Stimulated activated CD8-positive, alpha-beta memory T cell treated with anti-CD3 and anti-CD28 coated beads, Interleukin-4, amount 100 ng/mL, for 4 hours (primary cell): ENCODE results near the gene ZDHHC8.

Experiments
- DNase-seq, 2 donors: peaks; one replicate each; pipeline ENCODE4 v3.0.0-alpha.2; 2020; ENCODE audit warnings: low read depth in 2 of 2, low spot score in 1 of 2

The ZDHHC8 gene

GRCh38 chr22:20142711-20143621, 11.4 kb downstream of the ZDHHC8 start:
- no peak for DNase-seq

DNA sequence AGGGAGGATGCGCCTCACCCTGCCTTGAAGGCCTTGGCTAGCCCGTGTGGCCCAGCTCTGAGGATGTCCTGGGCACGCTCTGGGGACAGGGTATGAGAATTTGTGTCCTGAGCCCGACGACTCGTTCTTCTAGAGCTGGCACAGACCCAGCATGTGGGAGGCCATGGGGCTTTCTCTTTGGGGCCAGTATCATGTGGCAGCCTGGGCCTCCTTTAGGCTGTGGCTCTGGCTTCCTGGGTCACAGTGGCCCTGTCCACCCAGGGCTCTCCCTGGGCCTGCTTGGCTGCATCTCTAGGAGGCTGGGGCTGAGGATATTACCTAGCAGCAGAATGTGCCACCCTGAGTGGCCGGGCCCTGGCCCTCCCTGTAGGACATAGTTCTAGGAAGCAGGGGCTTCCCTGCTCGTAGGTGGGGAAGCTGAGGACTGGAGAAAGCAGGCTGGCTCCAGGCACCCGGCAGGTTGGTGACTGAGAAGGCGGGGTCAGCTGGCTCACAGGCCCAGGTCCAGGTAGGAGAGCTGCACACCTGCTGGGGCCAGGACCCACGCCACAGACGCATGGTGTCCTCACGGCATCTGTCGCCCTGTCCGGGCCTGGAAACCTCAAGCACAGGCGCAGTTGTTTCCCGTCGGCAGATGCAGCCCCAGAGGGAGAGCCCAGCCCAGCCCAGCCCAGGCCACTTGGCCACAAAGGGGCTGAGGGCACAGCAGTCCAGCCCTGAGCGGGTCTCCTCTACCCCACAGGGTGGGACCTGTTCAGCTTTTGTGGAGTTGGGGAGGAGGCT, 12.5 kb downstream of the ZDHHC8 start:
- no peak for DNase-seq

DNA sequence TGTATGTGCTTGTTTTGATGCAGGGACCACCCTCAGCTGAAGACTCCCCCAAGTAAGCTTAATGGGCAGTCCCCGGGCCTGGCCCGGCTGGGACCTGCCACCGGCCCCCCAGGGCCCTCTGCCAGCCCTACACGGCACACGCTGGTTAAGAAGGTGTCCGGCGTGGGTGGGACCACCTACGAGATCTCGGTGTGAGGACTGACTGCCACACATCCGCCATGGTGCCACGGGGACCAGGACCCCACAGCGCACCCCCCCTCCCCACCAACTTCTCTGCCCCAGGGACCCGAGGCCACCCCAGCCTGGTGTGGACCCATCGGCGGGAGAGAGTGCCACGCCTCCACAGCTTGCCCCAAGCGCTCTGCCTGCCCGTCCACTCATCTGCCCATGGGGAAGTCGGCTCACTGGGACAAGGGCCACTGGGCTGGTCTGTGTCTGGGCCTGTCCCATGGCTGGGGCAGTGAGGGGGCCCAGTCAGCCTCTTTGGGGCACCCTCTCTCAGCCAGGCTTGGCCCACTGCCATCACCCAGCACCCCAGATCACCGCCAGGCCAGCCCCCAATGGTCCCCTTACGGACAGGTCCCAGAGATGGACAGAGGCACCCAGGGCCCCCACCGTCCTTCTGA, 13.7 kb downstream of the ZDHHC8 start:
- no peak for DNase-seq

DNA sequence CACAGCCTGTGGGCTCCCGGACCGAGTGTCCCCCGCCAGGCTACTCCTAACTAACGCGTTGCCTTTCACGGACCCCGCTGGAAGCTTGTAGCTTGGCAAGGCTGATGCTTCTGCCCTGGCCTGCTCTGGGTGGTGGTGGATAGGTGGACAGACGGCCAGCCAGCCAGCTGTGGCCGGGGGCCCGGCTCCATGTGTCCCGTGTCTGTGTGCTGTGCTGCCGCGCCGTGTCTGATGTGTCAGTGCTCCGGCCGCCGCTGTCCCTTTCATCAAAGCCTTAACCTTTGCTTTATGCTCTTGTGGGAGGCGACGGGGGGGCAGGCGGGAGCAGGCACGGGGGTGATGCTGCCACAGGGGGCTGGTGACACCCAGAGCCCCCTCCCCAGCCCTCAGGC, 14.2 kb downstream of the ZDHHC8 start:
- DNase-seq, result no peak

- DNase-seq, result no peak
Measured at GRCh38 chr22:20146777-20147176, 15.2 kb downstream of the ZDHHC8 start.

DNA sequence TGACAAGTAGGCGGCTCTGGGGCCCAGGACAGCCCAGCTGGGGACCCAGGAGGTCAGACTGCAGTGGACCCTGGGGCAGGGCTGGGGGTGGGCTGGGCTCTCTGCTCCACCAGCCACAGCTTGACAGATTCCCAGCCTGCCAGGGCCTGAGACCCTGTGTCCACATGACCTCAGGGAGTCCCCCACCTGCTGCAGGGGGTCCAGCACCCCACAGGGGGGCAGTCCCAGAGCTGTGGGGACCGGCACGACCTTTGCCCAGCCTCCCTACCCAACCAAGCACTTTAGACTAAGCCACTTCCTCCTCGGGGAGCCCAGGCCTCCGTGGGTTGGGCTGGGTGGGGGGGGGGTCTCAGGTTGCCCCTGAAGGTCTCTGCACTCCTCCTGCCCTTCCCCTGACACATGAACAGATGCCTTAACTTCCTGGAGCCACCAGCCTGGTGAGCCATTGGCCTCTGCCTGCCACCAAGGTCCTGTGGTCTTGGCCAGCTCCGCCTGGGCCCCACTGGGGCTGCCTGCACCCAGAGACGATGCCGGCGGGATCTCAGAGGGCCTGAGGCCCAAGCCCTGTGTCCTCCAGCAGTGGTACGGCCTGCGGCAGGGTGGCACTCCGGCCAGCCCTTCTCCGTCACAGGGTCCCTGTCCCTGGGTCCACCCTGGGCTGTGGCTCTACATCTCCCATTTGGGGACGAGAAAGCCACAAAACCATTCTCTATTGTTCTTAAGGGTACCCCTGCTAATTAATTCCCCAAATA, 15.8 kb downstream of the ZDHHC8 start:
- DNase-seq, result no peak

- DNase-seq, result no peak
Measured at GRCh38 chr22:20148414-20148813, 16.8 kb downstream of the ZDHHC8 start.

- no peak for DNase-seq
Measured at GRCh38 chr22:20149257-20150250, 17.9 kb downstream of the ZDHHC8 start.

DNA sequence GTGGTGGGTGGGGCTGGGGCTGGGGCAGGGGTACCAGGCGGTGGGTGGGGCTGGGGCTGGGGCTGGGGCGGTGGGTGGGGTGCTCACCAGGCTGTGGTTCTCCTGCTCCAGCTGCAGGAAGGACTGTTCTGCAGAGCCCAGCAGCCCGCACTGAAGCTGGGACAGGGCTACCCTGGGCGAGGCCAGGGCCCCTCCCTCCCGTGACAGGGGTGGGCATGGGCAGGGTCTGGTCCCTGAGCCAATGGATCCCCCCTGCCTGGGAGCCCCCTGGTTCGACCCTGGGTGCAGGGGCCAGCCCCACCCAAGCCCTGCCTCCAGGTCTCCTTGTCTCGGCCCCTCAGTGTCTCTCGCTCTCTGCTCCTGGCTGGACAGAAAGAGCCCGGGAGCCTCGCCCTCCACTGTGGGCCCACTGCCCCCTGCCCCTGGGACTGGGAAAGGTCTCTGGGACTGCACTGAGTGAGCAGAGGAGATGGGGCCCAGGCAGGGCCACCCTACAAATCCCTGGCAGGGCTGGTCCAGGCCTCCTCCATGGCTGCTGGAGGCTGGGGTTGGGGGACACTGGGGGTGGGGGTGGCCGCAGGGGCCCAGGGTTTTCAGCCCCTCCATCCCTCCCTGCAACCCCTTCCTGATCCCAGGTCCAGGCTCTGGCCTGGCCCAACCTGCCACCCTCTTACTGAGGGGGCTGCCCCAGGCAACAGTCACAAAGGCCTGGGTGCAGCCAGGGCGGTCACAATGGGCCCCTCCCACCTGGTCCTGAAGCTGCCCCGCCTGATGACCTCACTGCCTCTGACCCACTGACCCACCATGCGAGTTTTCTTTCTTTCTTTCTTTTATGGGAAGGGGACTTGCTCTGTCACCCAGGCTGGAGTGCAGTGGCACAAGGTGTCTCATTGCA, 19.0 kb downstream of the ZDHHC8 start, which contains the start of gene CCDC188:
TSS of gene CCDC188 (minus strand) at position 675 of the 895 bp plus-strand sequence. CDS start at position 606, 69 bp downstream.
- DNase-seq, result no peak

GRCh38 chr22:20151276-20151588, 19.6 kb downstream of the ZDHHC8 start:
- DNase-seq, result no peak

DNA sequence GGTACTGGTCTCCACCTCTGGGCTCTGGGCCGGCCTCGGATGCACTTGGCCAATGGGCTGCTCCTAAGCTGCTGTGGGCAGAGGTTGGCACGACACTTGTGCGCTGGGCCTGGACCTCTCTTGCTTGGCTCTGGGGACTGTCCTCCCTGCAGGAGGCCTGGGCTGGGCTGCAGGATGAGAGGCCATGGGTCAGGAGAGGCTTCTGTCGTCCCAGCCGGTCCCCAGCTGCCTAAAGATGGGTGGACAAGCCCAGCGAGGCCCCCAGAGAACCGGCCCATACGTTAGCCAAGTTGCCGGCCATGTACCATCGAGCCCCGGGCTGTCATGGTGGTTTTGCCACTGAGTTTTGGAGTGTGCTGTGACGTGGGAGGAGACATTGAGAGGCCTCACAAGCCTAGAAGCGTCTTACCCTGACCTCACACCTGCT, 20.9 kb downstream of the ZDHHC8 start:
- no peak for DNase-seq

DNA sequence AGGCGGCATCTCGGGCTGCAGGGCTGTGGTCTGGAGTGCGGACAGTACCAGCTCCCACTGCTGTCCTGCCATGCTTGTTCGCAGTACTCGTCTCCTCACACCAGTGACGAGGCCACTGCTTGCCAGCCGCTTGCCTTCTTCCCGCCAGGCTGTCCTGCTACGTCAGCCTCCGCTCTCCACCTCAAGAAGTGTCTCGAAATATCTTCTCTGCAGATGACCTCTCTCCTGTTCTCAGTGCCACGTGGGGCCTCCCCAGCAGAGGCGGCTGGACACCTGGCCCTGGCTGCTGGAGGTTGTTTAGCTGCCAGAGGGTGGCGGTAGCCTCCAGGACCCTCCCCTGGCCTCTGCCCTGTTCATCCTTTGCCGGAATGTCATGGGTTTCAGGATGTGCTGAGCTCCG, 22.3 kb downstream of the ZDHHC8 start:
- DNase-seq, result no peak

GRCh38 chr22:20154602-20155187, 23.1 kb downstream of the ZDHHC8 start:
- no peak for DNase-seq

GRCh38 chr22:20155330-20156041, 23.9 kb downstream of the ZDHHC8 start:
- DNase-seq, result no peak

DNA sequence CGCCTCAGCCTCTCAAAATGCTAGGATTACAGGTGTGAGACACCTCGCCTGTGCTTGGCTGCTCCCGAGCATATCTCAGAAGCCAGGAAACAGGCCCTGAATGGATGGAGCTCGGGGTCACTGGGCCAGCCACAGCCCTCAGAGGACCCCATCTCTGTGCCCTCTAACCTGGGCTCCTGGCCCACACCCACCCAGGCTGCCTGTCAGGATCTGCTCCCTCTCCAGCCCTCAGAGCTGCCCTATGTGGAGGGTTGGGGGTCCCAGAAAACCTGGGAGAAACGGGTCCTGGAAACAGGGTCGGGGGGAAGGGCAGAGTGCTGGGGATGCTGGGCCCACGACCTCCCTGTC, 24.4 kb downstream of the ZDHHC8 start:
- DNase-seq, result no peak

GRCh38 chr22:20156611-20157429, 25.2 kb downstream of the ZDHHC8 start:
- DNase-seq, result peak; percentile 64 to 93
